Effector memory CD8-positive, alpha-beta T cell (primary cell): ENCODE data around the gene ZIC2.

Source experiments
- ATAC-seq: fragments of 150-1000 bp; cut with Tn5 transposase; replicated peaks from 2 replicates; pipeline ENCODE4 v1.10.0; 2021; ENCODE audit warnings: mild to moderate bottlenecking, moderate library complexity
- DNase-seq, 3 experiments: peaks; one replicate each; pipeline ENCODE4 v3.0.0; 2021
- H3K27ac Mint-ChIP-seq, 2 donors: one replicate each; pipeline ENCODE4 v1.8.0; 2022; ENCODE audit warnings: mild to moderate bottlenecking in 2 of 2, mixed read lengths in 2 of 2, moderate library complexity in 2 of 2
- H3K27me3 Mint-ChIP-seq, 2 donors: one replicate each; pipeline ENCODE4 v1.8.0; 2022; ENCODE audit warnings: mixed read lengths in 2 of 2
- H3K36me3 Mint-ChIP-seq: one replicate; pipeline ENCODE4 v1.8.0; 2022; ENCODE audit warnings: mild to moderate bottlenecking, moderate library complexity, mixed read lengths; ENCODE audit not compliant: insufficient read depth
- H3K4me1 Mint-ChIP-seq, 2 donors: one replicate each; pipeline ENCODE4 v1.8.0; 2022; ENCODE audit warnings: low read depth in 2 of 2, mixed read lengths in 2 of 2
- H3K4me3 Mint-ChIP-seq, 2 donors: one replicate each; pipeline ENCODE4 v1.8.0; 2022; ENCODE audit warnings: mild to moderate bottlenecking in 2 of 2, mixed read lengths in 2 of 2, moderate library complexity in 2 of 2
- H3K9me3 Mint-ChIP-seq, 2 donors: one replicate each; pipeline ENCODE4 v1.8.0; 2022; ENCODE audit warnings: mixed read lengths in 2 of 2

Gene ZIC2

DNA sequence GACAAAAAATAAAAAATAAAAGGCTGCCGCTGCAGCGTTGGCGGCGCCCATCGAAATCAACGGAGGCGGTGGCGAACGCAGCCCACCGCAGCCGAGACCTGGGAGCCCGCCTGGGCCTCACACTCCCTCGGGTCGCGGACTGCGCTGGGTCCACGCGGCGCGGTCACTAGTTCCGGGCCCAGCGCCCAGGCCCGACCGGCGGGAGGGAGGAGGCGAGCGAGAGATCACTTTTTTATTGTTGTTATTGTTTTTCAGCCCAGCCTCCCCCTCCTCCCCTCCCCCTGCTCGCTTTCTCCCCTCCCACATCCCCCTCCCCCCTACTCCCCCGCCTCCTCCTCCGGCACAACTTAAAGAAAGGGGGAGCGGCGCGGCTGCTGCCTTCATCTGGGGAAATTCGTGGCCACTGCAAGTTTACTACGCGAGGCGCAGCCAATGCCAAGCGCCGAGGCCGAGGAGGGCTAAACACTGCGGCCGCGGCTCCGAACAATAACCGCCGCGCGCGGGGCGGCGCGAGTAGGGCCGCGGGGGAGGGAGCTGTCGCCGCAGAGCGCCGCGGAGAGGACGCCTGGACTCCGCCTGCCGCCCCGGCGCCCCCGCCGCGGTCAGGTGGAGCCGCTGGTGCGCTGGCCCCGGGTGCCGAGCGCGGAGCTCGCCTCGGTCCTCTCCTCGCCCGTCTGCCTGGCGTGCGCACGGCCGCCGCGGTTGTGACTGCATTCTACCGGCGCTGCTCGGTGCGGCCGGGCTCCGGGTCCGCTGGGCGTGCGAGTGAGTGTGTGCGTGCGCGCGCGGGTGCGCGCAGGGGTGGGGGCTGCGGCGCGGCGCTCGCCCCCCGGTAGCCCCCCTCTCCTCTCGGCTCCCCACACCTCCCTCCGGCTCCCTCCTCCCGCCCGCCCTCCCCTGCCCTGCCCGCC, 505 bp upstream of the ZIC2 start:
- H3K36me3 Mint-ChIP-seq, result peaks cover 47% of the 10 kb centered on the region
- ATAC-seq (peak; percentile 21), DNase-seq (no peak)
- no peaks in the 10 kb centered on the region for H3K9me3 Mint-ChIP-seq
- peaks cover 45 to 63% of the 10 kb centered on the region in 2 donors for H3K27me3 Mint-ChIP-seq
- H3K4me3 Mint-ChIP-seq, result peak overlapping the region; percentile 62 to 66
- peaks cover 6 to 8% of the 10 kb centered on the region in 2 donors for H3K4me1 Mint-ChIP-seq
- H3K27ac Mint-ChIP-seq, result no peak overlapping the region

DNA sequence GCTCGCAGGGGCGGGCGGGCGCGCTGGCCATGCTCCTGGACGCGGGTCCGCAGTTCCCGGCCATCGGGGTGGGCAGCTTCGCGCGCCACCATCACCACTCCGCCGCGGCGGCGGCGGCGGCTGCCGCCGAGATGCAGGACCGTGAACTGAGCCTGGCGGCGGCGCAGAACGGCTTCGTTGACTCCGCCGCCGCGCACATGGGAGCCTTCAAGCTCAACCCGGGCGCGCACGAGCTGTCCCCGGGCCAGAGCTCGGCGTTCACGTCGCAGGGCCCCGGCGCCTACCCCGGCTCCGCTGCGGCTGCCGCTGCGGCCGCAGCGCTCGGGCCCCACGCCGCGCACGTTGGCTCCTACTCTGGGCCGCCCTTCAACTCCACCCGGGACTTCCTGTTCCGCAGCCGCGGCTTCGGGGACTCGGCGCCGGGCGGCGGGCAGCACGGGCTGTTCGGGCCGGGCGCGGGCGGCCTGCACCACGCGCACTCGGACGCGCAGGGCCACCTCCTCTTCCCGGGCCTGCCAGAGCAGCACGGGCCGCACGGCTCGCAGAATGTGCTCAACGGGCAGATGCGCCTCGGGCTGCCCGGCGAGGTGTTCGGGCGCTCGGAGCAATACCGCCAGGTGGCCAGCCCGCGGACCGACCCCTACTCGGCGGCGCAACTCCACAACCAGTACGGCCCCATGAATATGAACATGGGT, 599 bp downstream of the ZIC2 start:
- Mint-ChIP-seq H3K27ac (no peak overlapping the region), H3K36me3 (peaks cover 57% of the 10 kb centered on the region), H3K4me1 (peaks cover 6 to 8% of the 10 kb centered on the region in 2 donors), H3K27me3 (peaks cover 45 to 63% of the 10 kb centered on the region in 2 donors), H3K9me3 (no peaks in the 10 kb centered on the region), H3K4me3 (peak overlapping the region in 1 of 2 donors; percentile 29)
- DNase-seq (no peak), ATAC-seq (peak; percentile 23)

DNA sequence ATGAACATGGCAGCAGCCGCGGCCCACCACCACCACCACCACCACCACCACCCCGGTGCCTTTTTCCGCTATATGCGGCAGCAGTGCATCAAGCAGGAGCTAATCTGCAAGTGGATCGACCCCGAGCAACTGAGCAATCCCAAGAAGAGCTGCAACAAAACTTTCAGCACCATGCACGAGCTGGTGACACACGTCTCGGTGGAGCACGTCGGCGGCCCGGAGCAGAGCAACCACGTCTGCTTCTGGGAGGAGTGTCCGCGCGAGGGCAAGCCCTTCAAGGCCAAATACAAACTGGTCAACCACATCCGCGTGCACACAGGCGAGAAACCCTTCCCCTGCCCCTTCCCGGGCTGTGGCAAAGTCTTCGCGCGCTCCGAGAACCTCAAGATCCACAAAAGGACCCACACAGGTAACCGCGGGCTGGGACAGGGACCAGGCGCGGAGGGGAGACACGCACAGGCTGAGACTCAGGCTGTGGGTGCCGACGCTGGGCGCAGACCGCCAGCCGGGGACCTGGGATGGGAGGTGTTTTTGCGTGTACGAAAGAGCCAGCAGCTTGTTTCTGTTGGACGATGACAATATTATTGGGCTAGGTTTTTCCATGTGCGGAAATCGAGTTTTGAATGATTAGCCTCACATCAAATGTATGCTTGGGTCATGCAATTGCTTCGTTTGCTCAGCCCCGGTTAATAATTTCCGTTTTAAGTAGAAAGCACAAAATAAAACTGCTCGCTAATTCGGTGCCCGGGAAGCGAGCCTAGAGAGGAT, 1.3 kb downstream of the ZIC2 start:
- peaks cover 6 to 8% of the 10 kb centered on the region in 2 donors for H3K4me1 Mint-ChIP-seq
- H3K9me3 Mint-ChIP-seq, result no peaks in the 10 kb centered on the region
- peaks cover 45 to 63% of the 10 kb centered on the region in 2 donors for H3K27me3 Mint-ChIP-seq
- peaks cover 64% of the 10 kb centered on the region for H3K36me3 Mint-ChIP-seq
- DNase-seq (no peak), ATAC-seq (no peak)
- H3K4me3 Mint-ChIP-seq, result peak overlapping the region; percentile 29 to 47
- peak overlapping the region in 1 of 2 donors; percentile 87 for H3K27ac Mint-ChIP-seq

DNA sequence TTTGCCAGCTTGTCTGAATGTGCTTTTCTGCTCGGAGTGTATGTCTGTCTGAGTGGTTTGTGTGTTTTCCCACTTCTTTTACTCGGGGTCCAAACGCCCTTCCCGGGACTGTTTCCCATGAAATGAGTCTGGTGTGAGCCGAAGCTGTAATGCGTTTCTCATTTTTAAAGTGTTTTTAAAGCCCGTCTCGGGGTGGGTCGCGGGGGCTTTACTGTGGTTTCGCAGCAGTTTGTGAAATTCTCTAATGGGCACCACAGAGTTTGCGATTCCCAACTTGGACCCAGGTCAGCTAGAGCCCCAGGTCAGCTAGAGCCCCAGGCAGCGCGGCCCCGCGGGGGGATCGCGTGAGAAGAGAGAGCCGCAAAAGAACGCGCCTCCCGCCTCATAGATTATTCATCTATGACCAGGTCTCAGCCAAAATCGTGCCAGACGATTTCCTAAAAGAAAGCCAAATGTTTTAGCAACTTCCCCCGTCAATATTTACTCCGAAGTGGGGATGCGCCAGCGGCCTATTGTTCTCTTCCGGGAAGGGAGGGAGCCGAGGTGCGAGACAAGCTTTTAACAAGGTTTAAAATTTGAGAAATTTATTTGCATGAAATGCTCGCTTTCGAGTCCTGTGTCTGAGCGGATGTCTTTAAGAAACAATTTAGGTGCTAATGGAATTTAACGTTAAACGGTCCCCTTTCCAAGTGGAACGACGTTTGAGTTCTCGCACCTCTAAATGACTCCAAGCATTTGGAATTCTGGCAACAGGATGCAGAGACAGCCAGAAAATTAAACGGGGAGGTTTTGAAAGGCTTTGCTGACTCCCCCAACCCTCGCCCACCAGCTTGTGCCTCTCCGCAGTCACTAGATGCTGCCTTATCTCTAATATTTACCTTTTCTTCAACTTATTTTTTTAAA, 2.2 kb downstream of the ZIC2 start:
- DNase-seq, result no peak
- peak overlapping the region; percentile 29 to 47 for H3K4me3 Mint-ChIP-seq
- H3K27me3 Mint-ChIP-seq, result peaks cover 42 to 63% of the 10 kb centered on the region in 2 donors
- peak overlapping the region; percentile 54 to 87 for H3K27ac Mint-ChIP-seq
- no peaks in the 10 kb centered on the region for H3K9me3 Mint-ChIP-seq
- H3K36me3 Mint-ChIP-seq, result peaks cover 70% of the 10 kb centered on the region
- H3K4me1 Mint-ChIP-seq, result peaks cover 3 to 5% of the 10 kb centered on the region in 2 donors
- ATAC-seq, result no peak

DNA sequence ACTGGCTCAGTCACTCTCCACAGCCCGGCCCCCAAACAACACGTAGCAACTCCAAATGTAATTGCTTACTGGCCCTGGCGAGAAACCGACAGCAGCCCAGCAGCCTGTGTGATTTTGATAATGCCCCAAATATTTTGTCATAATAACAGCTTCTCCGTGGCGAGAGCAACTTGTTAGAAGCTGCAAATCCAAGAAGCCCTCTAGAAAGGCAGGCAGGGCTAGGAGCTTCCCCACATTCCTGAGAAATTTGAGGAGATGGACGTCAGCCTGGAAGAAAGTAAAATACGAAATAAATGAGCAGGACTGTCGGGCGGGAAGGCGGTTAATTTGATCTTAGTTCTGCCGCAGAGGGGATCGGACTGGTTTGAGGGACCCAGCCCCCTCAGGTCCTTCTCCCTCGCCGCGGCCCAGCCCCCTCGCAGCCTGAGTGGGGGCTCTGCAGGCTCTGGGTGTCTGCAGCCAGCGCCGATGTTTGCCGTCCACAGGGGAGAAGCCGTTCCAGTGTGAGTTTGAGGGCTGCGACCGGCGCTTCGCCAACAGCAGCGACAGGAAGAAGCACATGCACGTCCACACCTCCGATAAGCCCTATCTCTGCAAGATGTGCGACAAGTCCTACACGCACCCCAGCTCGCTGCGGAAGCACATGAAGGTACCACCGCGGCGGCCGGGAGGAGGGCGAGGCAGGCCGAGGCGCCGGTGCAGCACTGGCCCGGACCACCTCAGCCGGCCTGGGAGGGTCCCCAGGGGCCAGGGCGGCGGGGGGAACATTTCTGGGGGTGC, 3.1 kb downstream of the ZIC2 start:
- Mint-ChIP-seq H3K27me3 (peaks cover 47 to 66% of the 10 kb centered on the region in 2 donors), H3K36me3 (peaks cover 72% of the 10 kb centered on the region), H3K27ac (peak overlapping the region; percentile 54 to 87), H3K9me3 (no peaks in the 10 kb centered on the region), H3K4me1 (peaks cover 0 to 8% of the 10 kb centered on the region in 2 donors), H3K4me3 (peak overlapping the region; percentile 19 to 47)
- ATAC-seq (no peak), DNase-seq (no peak)

DNA sequence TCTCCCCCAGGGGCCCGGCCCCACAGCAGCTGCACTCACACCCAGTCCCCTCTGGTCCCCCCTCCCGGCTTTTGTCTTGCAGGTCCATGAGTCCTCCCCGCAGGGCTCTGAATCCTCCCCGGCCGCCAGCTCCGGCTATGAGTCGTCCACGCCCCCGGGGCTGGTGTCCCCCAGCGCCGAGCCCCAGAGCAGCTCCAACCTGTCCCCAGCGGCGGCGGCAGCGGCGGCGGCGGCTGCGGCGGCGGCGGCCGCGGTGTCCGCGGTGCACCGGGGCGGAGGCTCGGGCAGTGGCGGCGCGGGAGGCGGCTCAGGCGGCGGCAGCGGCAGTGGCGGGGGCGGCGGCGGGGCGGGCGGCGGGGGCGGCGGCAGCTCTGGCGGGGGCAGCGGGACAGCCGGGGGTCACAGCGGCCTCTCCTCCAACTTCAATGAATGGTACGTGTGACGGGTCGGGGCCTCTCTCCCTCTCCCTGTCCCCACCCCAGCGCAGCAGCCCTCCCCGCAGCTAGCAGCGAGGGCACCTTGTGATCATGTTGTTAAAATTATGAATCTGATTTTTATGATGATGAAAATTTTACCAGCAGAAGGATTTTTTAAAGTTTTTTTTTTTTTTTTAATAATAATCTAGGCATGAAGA, 3.8 kb downstream of the ZIC2 start:
- peak overlapping the region in 1 of 2 donors; percentile 28 for H3K4me3 Mint-ChIP-seq
- no peaks in the 10 kb centered on the region for H3K9me3 Mint-ChIP-seq
- H3K27me3 Mint-ChIP-seq, result peaks cover 54 to 73% of the 10 kb centered on the region in 2 donors
- peaks cover 0 to 11% of the 10 kb centered on the region in 2 donors for H3K4me1 Mint-ChIP-seq
- no peak for ATAC-seq
- DNase-seq, result no peak
- peaks cover 72% of the 10 kb centered on the region for H3K36me3 Mint-ChIP-seq
- H3K27ac Mint-ChIP-seq, result peak overlapping the region in 1 of 2 donors; percentile 88

DNA sequence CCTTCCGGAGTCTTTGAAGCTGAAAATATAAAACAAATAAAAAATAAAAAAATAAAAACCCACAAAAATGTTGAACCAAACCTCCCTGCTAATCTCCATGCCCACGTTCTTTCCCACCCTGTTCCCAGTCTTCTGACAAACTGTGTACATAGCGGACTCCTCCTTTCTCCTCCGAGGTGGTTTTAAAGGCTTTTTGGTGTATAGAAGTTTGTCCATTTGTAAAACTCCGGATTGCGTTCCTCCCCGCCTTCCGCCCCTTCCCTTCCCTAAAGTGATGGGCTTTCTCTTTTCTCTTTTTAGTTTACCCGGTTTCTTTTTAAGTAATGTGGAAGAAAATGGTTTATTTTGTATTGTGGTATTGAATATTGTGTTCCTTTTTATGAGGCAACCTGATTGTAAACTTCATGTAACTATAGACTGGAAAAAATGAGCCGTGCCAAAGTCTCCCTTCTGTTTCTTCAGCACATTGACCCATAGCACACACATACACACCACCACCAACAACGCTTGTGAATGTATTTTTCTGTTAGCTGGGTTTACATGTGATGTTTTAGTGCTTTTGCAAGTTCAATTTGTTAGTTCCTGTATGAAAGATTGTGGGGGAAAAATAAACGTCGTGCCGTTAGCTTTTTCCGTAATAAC, 4.4 kb downstream of the ZIC2 start:
- Mint-ChIP-seq H3K27me3 (peaks cover 61 to 79% of the 10 kb centered on the region in 2 donors), H3K36me3 (peaks cover 72% of the 10 kb centered on the region), H3K9me3 (no peaks in the 10 kb centered on the region), H3K4me1 (peaks cover 4 to 11% of the 10 kb centered on the region in 2 donors), H3K4me3 (peak overlapping the region; percentile 3 to 28), H3K27ac (peak overlapping the region in 1 of 2 donors; percentile 88)
- DNase-seq (no peak), ATAC-seq (no peak)

DNA sequence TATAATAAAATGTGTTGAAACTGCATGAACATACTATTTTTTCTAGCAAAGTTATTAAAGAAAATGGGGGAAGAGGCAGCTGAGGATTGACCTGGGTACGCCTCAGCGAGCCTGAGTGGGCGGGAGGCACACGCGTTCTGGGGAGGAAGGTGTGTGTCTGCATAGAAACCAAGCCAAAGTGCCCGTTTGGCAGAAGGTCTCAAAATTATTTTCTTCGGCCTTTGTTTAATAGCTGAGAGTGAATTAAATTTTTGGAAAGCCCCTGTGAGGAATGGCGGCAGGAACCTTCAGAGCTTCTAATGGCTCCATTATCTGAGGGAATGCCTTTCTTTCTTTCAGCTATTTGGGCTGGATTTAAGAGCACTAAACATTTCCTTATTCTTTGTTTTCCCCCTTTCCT, 5.2 kb downstream of the ZIC2 start:
- ATAC-seq, result no peak
- no peak for DNase-seq
- H3K9me3 Mint-ChIP-seq, result no peaks in the 10 kb centered on the region
- peaks cover 68 to 86% of the 10 kb centered on the region in 2 donors for H3K27me3 Mint-ChIP-seq
- H3K4me1 Mint-ChIP-seq, result peaks cover 4 to 13% of the 10 kb centered on the region in 2 donors
- H3K27ac Mint-ChIP-seq, result no peak overlapping the region
- H3K36me3 Mint-ChIP-seq, result peaks cover 79% of the 10 kb centered on the region
- no peak overlapping the region for H3K4me3 Mint-ChIP-seq

DNA sequence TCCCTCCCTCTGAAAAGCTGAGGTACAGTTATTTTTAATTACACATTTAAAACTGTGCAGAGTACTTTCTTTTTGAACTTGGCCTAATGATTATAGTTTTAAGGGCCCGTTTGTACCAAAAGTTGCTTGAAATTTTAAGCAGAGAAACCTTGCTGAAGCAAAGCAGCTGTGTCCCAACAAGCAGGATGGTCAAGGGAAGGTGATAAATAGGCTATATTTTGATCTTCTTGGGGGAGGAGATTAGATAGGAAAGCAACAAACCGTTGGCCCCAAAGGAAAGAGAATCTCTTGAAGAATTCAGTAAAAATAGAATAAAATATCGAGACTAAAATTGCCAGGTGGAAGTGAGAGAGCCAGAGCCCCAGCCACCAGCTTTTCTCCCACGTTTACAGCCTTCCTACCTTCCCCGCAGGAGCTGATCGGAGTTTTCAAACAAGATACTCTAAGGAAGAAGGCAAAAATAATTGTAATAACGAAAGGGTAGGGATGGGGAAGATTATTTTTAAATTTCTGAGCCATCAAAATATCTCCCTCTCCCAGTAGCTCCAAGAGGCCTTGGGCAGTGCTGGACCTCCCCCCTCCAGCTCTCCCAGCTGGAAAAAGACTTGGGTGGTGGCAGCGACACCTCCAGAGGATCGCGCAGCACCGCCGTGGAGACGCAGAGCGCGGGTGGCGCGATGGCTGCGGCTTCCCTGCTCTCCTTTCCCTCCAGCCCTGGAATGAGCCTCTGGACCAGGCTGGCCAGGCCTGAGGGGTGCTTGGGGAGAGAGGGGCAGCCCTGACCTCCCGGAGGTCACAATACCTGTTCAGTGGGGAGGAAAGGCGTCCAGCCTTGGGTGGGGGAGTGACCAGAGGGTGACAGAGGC, 5.8 kb downstream of the ZIC2 start:
- H3K27ac Mint-ChIP-seq, result no peak overlapping the region
- H3K4me1 Mint-ChIP-seq, result peaks cover 4 to 15% of the 10 kb centered on the region in 2 donors
- H3K4me3 Mint-ChIP-seq, result peak overlapping the region in 1 of 2 donors; percentile 27
- DNase-seq (no peak), ATAC-seq (no peak)
- peaks cover 83% of the 10 kb centered on the region for H3K36me3 Mint-ChIP-seq
- no peaks in the 10 kb centered on the region for H3K9me3 Mint-ChIP-seq
- H3K27me3 Mint-ChIP-seq, result peaks cover 75 to 93% of the 10 kb centered on the region in 2 donors

DNA sequence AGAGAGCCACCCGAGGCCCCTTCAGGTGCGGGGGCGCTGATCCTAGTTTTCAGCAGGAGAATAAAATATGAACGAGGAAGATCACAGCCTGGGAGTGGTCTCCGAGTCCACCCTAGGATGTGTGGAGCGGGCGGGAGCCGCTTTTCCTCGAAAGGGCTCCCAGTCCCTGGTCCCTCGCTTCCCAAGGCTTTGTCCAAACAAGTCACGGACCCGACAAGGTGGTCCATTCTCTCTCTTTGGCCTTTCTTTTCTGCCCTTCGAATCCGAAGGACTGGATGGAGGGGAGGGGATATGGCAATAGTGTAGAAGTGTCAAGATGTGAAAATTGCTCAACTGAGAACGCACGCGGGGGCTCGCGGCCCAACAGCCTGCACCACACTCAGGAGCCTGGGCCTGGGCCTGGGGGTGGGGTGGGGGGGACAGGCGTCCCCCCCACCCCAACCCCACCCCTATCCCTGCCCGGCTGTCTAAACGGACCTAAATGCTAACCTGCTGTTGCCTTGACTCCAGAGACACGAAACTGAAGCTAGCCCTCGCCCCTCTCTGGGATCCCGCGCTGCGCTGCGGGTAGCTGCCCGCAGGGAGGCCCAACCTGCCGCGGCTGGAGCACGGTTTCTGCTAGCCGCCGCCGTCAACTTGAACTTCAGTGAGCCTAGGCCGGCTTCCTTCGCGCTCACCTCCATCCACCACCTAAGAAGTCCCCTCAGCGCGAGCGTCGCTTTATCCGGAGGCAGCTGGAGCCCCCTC, 7.1 kb downstream of the ZIC2 start:
- Mint-ChIP-seq H3K4me3 (peak overlapping the region in 1 of 2 donors; percentile 35), H3K27ac (peak overlapping the region in 1 of 2 donors; percentile 57), H3K9me3 (no peaks in the 10 kb centered on the region), H3K4me1 (peaks cover 4 to 15% of the 10 kb centered on the region in 2 donors), H3K27me3 (peaks cover 88 to 95% of the 10 kb centered on the region in 2 donors), H3K36me3 (peaks cover 70% of the 10 kb centered on the region)
- ATAC-seq (no peak), DNase-seq (no peak)
